HFFc6 (cell line): Measurements from ENCODE around the gene LRRK1. TPM values are rescaled to one million over a fixed set of nuclear protein-coding genes. Genes with fewer than 3 reads are reported as not detected.
"Not testable (repeated sequence)": the region's sequence is repeated elsewhere in the genome, so short reads cannot be mapped to it uniquely, and the experiment has no call there.

Source experiments
- DNase-seq: peaks from one replicate; pipeline ENCODE4 v3.0.0-alpha.2; 2018
- H3K27ac Mint-ChIP-seq: 2 replicates; pipeline ENCODE4 v1.8.0; 2020; ENCODE audit warnings: mild to moderate bottlenecking, mixed read lengths
- H3K27me3 Mint-ChIP-seq: 2 replicates; pipeline ENCODE4 v1.8.0; 2021; ENCODE audit warnings: mild to moderate bottlenecking, moderate library complexity, mixed read lengths; ENCODE audit not compliant: insufficient read depth
- H3K36me3 Mint-ChIP-seq: 2 replicates; pipeline ENCODE4 v1.8.0; 2021; ENCODE audit warnings: low read depth, mixed read lengths
- H3K4me1 Mint-ChIP-seq: 2 replicates; pipeline ENCODE4 v1.8.0; 2020; ENCODE audit warnings: low read depth, mixed read lengths
- H3K4me3 Mint-ChIP-seq: 2 replicates; pipeline ENCODE4 v1.8.0; 2020; ENCODE audit warnings: mild to moderate bottlenecking, moderate library complexity, mixed read lengths
- H3K9me3 Mint-ChIP-seq: 2 replicates; pipeline ENCODE4 v1.8.0; 2020; ENCODE audit warnings: mild to moderate bottlenecking, mixed read lengths
- CTCF ChIP-seq: fragments of 200-600 bp; sonication (generic); IDR thresholded peaks from 2 replicates; pipeline ENCODE4 v1.5.0; 2021; ENCODE audit warnings: antibody characterized with exemption, mild to moderate bottlenecking
- total RNA-seq, 6 experiments: library from RNA; stranded (reverse); fragmentation: NEBNext Ultra II Directional; extraction: Animal tissue kit (Norgen Biotek cat#: 25700); gene quantifications; 2 replicates in 1 of 6; 3 replicates in 5 of 6; pipeline ENCODE4 v1.2.3, GENCODE V29; 2021

The LRRK1 gene
- total RNA-seq, 6 experiments from 2014 or later, result 11.4 to 14.8 (median 13.5) TPM

GRCh38 chr15:101092156-101092866, 173.2 kb downstream of the LRRK1 start:
- H3K36me3 Mint-ChIP-seq, result no peaks in the 10 kb centered on the region
- peaks cover 5% of the 10 kb centered on the region; the same call in 1 of the 2 replicates for H3K27me3 Mint-ChIP-seq
- no peak for DNase-seq
- TF ChIP-seq CTCF, result no peak
- H3K27ac Mint-ChIP-seq, result peak overlapping the region; percentile 92
- peaks cover 29% of the 10 kb centered on the region for H3K4me1 Mint-ChIP-seq
- no peaks in the 10 kb centered on the region for H3K9me3 Mint-ChIP-seq
- H3K4me3 Mint-ChIP-seq, result peak overlapping the region; percentile 72

GRCh38 chr15:101092867-101093202, 173.7 kb downstream of the LRRK1 start:
- no peak for DNase-seq
- Mint-ChIP-seq H3K4me3 (no peak overlapping the region), H3K9me3 (no peaks in the 10 kb centered on the region), H3K36me3 (no peaks in the 10 kb centered on the region), H3K27me3 (peaks cover 5% of the 10 kb centered on the region; the same call in 1 of the 2 replicates), H3K4me1 (peaks cover 29% of the 10 kb centered on the region), H3K27ac (no peak overlapping the region)
- no peak for TF ChIP-seq CTCF

- no peak overlapping the region for H3K4me3 Mint-ChIP-seq
- no peaks in the 10 kb centered on the region for H3K9me3 Mint-ChIP-seq
- H3K27ac Mint-ChIP-seq, result no peak overlapping the region
- H3K4me1 Mint-ChIP-seq, result peaks cover 28% of the 10 kb centered on the region
- H3K36me3 Mint-ChIP-seq, result no peaks in the 10 kb centered on the region
- DNase-seq, result no peak
- peaks cover 5% of the 10 kb centered on the region; the same call in 1 of the 2 replicates for H3K27me3 Mint-ChIP-seq
- no peak for TF ChIP-seq CTCF
Observed at GRCh38 chr15:101093958-101094357, 174.8 kb downstream of the LRRK1 start.

GRCh38 chr15:101095796-101096406, 176.7 kb downstream of the LRRK1 start:
- DNase-seq, H3K9me3 Mint-ChIP-seq, H3K27ac Mint-ChIP-seq, H3K4me3 Mint-ChIP-seq, H3K27me3 Mint-ChIP-seq, H3K36me3 Mint-ChIP-seq: not testable (repeated sequence)
- H3K4me1 Mint-ChIP-seq, result peaks cover 18% of the 10 kb centered on the region

- Mint-ChIP-seq H3K4me3 (no peak overlapping the region), H3K27me3 (peaks cover 5% of the 10 kb centered on the region; the same call in 1 of the 2 replicates), H3K9me3 (peaks cover 6% of the 10 kb centered on the region), H3K27ac (no peak overlapping the region), H3K4me1 (peaks cover 6% of the 10 kb centered on the region), H3K36me3 (peaks cover 5% of the 10 kb centered on the region)
- DNase-seq, result no peak
- TF ChIP-seq CTCF, result no peak
Observed at GRCh38 chr15:101097111-101097510, 178.0 kb downstream of the LRRK1 start.

- no peak overlapping the region for H3K4me3 Mint-ChIP-seq
- no peak for TF ChIP-seq CTCF
- H3K4me1 Mint-ChIP-seq, result no peaks in the 10 kb centered on the region
- peaks cover 5% of the 10 kb centered on the region; the same call in 1 of the 2 replicates for H3K27me3 Mint-ChIP-seq
- peaks cover 5% of the 10 kb centered on the region for H3K36me3 Mint-ChIP-seq
- no peak overlapping the region for H3K27ac Mint-ChIP-seq
- peaks cover 6% of the 10 kb centered on the region for H3K9me3 Mint-ChIP-seq
- DNase-seq, result no peak
Observed at GRCh38 chr15:101099183-101099582, 180.0 kb downstream of the LRRK1 start.
